MM.1S (cell line): Measurements from ENCODE around the gene SH3BP2.

ENCODE experiments used
- CTCF ChIP-seq: fragments of 300-600 bp; sonication (generic); IDR thresholded peaks from 2 replicates; pipeline ENCODE4 v1.5.1; 2016; ENCODE audit warnings: antibody characterized with exemption, low read length, mixed read lengths
- EZH2 ChIP-seq: fragments of 300-600 bp; sonication (generic); optimal IDR thresholded peaks from 2 replicates; pipeline ENCODE3; 2017; ENCODE audit warnings: low read depth, mild to moderate bottlenecking, antibody characterized with exemption, low read length, mixed read lengths
- EZH2phosphoT487 ChIP-seq: fragments of 300-600 bp; sonication (generic); IDR thresholded peaks from 2 replicates; pipeline ENCODE4 v1.6.1; 2018; ENCODE audit warnings: antibody characterized with exemption, low read length

- TF ChIP-seq CTCF (no peak), EZH2 (no peak), EZH2phosphoT487 (no peak)
Observed at GRCh38 chr4:2788101-2788500, 4.8 kb upstream of the SH3BP2 start.
